ENCODE measurements around the gene HOXA9. TPM values are rescaled to one million over a fixed set of nuclear protein-coding genes. Genes with fewer than 3 reads are reported as not detected.

HOXA9 gene
- total and polyA plus RNA-seq, 2 experiments from 2014 or later: 3.6 to 4.4 TPM

- H4K20me1 ChIP-seq (ENCODE audit: insufficient read depth, poor library complexity, severe bottlenecking): no peaks in the 10 kb centered on the region
- peak overlapping the region; percentile 18 for H3K4me3 ChIP-seq
- no peaks in the 10 kb centered on the region for H3K9me2 ChIP-seq (replicated peaks; ENCODE audit: insufficient read depth)
- peak overlapping the region; percentile 89 for H3K4me2 ChIP-seq
- H3K9me3 ChIP-seq (ENCODE audit: low read depth): no peaks in the 10 kb centered on the region
- H2AFZ ChIP-seq: no peak overlapping the region
- peaks cover 13% of the 10 kb centered on the region for H3K4me1 ChIP-seq (ENCODE audit: insufficient read depth)
- H3K36me3 ChIP-seq (replicated peaks; ENCODE audit: insufficient read depth, low read depth): no peaks in the 10 kb centered on the region
- H3K27me3 ChIP-seq: peaks cover 95% of the 10 kb centered on the region
- H3K27ac ChIP-seq: no peak overlapping the region
- no peaks in the 10 kb centered on the region for H3K79me2 ChIP-seq
- TF ChIP-seq EZH2 (IDR thresholded peaks at IDR 0.05; ENCODE audit: borderline replicate concordance) (peak; percentile 33), EZH2phosphoT487 (IDR thresholded peaks at IDR 0.05; ENCODE audit: low read depth, severe bottlenecking, unreplicated experiment) (no peak)
- TF ChIP-seq, protein P1, sequence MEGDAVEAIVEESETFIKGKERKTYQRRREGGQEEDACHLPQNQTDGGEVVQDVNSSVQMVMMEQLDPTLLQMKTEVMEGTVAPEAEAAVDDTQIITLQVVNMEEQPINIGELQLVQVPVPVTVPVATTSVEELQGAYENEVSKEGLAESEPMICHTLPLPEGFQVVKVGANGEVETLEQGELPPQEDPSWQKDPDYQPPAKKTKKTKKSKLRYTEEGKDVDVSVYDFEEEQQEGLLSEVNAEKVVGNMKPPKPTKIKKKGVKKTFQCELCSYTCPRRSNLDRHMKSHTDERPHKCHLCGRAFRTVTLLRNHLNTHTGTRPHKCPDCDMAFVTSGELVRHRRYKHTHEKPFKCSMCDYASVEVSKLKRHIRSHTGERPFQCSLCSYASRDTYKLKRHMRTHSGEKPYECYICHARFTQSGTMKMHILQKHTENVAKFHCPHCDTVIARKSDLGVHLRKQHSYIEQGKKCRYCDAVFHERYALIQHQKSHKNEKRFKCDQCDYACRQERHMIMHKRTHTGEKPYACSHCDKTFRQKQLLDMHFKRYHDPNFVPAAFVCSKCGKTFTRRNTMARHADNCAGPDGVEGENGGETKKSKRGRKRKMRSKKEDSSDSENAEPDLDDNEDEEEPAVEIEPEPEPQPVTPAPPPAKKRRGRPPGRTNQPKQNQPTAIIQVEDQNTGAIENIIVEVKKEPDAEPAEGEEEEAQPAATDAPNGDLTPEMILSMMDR (IDR thresholded peaks at IDR 0.05; ENCODE audit: poor library complexity): no peak
- no peak for DNase-seq (ENCODE audit: low spot score)
- WGBS (ENCODE audit: low lambda C conversion rate, missing lambda C conversion rate): 12% methylated on average over 27 of the region's 27 CpGs
These were observed 13.9 kb downstream of the HOXA9 start for GRCh38 chr7:27151341-27151930.

GRCh38 chr7:27150568-27151340 lies 14.6 kb downstream of the HOXA9 start:
- Histone ChIP-seq H3K9me2 (replicated peaks; ENCODE audit: insufficient read depth) (no peaks in the 10 kb centered on the region), H3K79me2 (no peaks in the 10 kb centered on the region), H4K20me1 (ENCODE audit: insufficient read depth, poor library complexity, severe bottlenecking) (no peaks in the 10 kb centered on the region), H3K4me2 (peak overlapping the region; percentile 89), H3K9me3 (ENCODE audit: low read depth) (no peaks in the 10 kb centered on the region), H3K27ac (no peak overlapping the region), H3K4me3 (peak overlapping the region; percentile 18), H2AFZ (peak overlapping the region; percentile 32), H3K27me3 (peaks cover 95% of the 10 kb centered on the region), H3K4me1 (ENCODE audit: insufficient read depth) (peaks cover 13% of the 10 kb centered on the region), H3K36me3 (replicated peaks; ENCODE audit: insufficient read depth, low read depth) (no peaks in the 10 kb centered on the region)
- 4% methylated on average over 57 of the region's 58 CpGs for WGBS (ENCODE audit: low lambda C conversion rate, missing lambda C conversion rate)
- TF ChIP-seq, protein P1 (IDR thresholded peaks at IDR 0.05; ENCODE audit: poor library complexity): peak; percentile 81
- TF ChIP-seq EZH2phosphoT487 (IDR thresholded peaks at IDR 0.05; ENCODE audit: low read depth, severe bottlenecking, unreplicated experiment): no peak
- DNase-seq (ENCODE audit: low spot score): peak; percentile 91

DNA sequence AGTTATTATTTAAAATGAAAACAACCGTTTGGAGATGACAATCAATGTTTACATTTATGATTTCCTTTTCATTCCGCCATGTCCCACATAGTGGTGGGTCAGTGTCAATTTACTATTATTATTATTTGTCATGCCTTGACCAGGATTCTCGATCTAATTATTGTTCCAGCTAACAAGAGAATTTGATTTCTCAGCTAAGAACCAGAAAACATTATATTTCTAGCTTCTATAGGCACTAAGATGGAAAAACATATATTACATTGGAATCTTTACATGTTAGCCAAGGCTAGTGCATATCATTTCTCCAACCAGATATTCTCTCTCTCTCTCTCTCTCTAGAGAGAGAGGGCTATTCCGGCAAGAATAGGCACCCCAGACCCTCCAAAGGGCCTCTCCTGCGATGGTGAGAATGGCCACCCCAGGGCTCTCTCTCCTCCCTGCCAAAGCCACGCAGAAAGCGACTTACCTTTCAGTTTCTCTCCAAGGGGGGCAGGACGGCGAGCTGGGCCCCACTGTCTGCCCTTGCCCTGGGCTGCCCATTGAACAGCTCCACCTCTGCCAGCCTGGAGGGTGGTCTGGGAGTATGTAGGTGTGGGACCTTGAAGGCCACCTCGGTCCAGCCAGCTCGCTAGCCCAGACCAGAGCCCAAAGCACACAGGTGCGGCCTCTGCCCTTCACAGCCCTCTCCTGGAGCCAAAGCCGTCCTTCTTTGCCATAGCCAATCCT lies 15.3 kb downstream of the HOXA9 start:
- Histone ChIP-seq H3K4me2 (peak overlapping the region; percentile 89), H4K20me1 (ENCODE audit: insufficient read depth, poor library complexity, severe bottlenecking) (no peaks in the 10 kb centered on the region), H3K9me2 (replicated peaks; ENCODE audit: insufficient read depth) (no peaks in the 10 kb centered on the region), H3K79me2 (no peaks in the 10 kb centered on the region), H3K9me3 (ENCODE audit: low read depth) (no peaks in the 10 kb centered on the region), H3K4me3 (no peak overlapping the region), H3K4me1 (ENCODE audit: insufficient read depth) (peaks cover 10% of the 10 kb centered on the region), H2AFZ (no peak overlapping the region), H3K36me3 (replicated peaks; ENCODE audit: insufficient read depth, low read depth) (no peaks in the 10 kb centered on the region), H3K27me3 (peaks cover 95% of the 10 kb centered on the region), H3K27ac (no peak overlapping the region)
- TF ChIP-seq EZH2 (IDR thresholded peaks at IDR 0.05; ENCODE audit: borderline replicate concordance): no peak
- no peak for TF ChIP-seq EZH2phosphoT487 (IDR thresholded peaks at IDR 0.05; ENCODE audit: low read depth, severe bottlenecking, unreplicated experiment)
- DNase-seq (ENCODE audit: low spot score): no peak
- WGBS (ENCODE audit: low lambda C conversion rate, missing lambda C conversion rate): 56% methylated on average over 13 of the region's 13 CpGs

Measured in hepatocyte (in vitro differentiated cells).